ENCODE results near the gene STX18. TPM values are rescaled to one million over a fixed set of nuclear protein-coding genes. Genes with fewer than 3 reads are reported as not detected.
"Not testable (repeated sequence)": the region's sequence is repeated elsewhere in the genome, so short reads cannot be mapped to it uniquely, and the experiment has no call there.

The STX18 gene
- total RNA-seq, 1 donor from 2014 or later = 18.2 TPM

DNA sequence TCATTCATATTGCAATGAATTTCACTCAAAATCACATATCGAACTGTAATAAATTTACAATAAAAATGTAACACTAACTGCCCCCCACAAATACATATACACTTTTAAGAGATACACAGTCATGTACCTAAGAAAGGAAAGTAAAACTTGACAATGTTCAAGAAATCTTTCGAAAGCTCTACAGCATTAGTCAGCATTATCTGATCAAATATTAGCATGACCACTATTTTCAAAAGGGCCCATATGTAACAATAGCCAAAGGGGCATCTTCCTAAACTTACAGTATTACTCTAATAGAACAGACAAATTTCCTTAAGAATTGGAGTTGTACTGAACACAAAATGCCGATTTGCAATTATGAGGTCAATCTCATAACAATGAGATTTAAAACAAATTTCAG is 51.8 kb downstream of the STX18 start:
- intact Hi-C loops (cut with micrococcal nuclease) = no loop called here
- DNase-seq = no peak
- ATAC-seq = no peak

DNA sequence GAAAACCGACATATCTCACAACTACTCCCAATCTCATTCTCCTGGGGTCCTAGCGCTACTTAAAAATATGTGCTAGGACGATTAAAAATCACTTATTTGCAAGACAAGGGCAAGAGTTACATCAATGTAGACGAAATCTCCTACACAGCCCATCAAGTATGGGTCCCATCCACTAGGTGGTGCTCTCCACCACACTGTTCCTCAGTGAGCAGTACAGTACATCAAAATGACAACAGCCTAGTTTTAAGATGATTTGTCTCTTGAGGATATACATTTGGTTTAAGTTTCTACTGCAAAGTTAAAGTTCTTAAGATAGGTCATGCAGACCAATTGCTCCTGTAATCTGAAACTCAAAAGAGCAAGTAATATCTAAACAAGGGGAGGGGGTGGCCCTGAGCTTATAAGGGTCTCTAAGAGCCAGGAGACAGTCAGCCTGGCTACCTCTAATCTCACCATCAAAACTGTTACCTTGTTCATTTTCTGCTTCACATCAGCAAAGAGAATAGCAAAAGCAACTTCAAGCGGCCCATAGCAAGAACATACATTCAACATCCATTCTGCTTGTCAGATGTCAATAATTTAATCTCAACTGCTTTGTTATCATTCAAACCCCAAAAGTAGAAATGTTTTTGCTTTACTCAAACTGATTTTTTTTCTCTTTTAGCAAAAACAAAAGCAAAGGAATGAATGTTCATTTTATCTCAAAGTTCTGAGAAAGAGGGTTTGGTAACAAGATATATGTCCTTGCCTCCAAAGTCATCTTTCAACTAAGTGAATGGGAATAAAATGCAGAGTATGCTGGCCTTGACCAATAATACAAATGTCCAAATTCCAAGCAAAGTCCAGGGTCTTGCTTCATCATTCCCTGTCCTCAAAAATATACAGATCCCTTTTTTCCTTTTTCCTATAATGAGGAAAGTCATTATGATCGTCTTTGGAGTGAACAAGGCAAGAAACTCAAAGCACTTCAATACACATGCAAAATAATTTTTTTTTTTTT is 53.1 kb downstream of the STX18 start:
- intact Hi-C loops (cut with micrococcal nuclease) = no loop called here
- ATAC-seq (peak; percentile 86), DNase-seq (peak; percentile 40)

DNA sequence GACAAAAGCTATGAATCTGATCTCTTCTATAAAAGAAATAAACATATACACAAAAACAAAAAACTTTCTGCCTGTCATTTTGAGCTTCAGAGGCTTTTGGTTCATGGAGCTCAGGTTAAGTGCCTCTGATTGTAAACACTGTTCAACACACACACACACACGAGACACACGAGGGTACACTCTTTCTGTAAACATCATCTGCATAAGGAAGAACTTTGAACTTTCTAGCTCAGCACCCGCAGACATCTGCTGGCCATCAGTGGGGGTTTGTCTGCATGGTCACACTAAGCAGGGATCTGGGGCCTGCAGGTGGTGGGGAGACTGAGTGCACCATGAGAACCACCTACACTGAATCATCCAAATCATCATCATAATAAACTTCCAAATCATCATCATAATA is 54.9 kb downstream of the STX18 start:
- intact Hi-C loops (cut with micrococcal nuclease) = no loop called here
- no peak for ATAC-seq
- DNase-seq = no peak

DNA sequence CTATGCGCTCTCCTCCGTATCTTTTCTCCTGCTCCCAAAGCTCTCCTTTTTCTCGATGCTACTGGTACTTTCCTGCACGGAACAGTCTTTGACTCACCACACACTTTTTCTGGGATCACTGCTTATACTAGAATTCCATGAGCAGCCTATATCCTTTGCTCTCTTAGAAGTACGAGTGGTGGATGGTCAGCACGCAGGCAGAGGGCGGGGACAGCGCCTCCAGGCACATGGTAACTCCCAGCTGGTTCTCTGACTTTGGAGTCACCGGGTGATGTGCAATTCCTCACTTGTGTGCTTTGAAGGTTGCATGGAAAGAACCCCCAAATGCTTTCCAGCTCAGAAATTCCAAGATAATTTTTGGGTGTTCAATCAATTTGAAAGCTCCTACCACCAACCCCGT is 56.0 kb downstream of the STX18 start:
- intact Hi-C loops (cut with micrococcal nuclease) = no loop called here
- DNase-seq = no peak
- no peak for ATAC-seq

DNA sequence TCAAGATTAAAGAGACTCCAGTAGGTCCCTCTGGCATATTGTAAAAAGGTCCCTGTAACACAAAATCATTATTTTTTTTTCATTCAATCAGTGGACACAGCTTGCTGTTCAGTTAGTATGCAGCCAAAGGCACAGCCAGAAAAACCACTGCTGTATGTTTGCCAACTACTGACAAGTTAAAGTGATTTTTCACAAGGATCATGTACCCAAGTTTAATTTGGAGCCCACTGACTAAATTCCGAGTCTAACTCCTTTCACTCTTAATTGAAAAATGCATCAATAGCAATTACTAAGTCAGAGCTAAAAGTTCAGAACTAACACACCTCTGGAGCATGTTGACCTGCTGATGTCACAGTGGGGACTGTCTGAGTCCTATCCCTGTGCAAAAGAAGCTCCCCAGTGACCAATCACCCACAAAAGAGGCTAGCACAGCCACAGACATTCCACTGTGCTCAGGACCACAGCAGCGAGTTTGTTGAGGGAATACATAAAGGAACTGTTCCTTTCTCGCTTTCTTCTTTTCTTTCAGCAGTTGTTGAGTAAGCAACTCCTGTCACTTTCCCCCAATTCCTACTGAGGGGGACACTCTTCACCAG is 60.4 kb downstream of the STX18 start:
- DNase-seq (no peak), ATAC-seq (no peak)
- intact Hi-C loops (cut with micrococcal nuclease) = no loop called here

DNA sequence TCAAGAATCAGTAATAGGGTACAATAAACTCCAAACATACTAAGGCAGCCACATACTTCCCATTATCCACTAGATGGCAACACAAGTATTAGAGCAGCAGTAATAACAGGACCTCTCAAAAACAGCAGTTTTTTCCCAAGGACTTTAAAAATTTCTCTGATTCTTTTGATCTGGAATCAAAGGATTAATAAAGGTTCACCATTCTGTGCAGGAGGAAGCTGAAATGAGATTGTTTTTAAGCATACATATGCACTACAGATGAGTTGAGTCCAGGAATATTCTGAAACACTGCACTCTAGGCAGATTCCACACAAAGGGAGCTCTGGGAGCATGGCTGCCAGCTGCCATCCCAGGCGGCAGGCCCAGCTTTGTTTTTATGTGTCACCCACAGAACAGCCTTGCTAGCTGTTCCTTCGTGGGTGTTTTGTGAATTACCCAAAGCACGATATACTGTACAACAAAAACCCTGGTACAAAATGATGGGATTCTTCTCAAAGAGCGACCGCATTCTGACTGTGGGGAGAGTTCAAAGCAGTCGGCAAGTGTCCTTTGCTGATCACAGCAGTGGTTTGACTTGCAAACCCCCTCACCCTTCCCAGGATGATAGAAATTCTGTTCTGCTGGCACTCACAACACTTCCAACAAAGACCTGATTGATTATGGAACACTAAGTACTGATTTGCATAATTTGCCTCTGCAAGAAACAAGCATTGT is 61.0 kb downstream of the STX18 start:
- no peak for DNase-seq

DNA sequence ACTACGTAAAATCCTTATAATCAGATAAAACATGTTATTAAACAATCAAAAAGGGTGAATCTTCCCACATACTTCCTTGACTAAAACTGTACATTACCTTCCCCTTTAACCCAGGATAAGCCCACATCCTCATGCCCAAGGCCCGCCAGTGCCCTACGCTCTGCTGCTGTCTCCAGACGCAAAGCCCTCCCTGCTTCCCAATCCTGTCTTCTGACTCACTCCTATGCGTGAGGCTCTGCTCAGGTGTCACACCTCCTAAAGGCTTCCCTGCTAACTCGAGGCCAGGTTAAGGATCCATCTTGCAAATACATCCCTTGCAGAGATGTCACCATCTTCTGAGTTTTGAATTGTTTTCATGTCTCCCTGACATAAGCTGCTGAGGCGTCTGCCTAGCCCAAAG is 61.6 kb downstream of the STX18 start:
- ATAC-seq = no peak
- intact Hi-C loops (cut with micrococcal nuclease) = no loop called here
- no peak for DNase-seq

More for the DNA sequence above, 61.0 kb downstream of the STX18 start:
- ATAC-seq = peak; percentile 53
- intact Hi-C loops (cut with micrococcal nuclease) = no loop called here

DNA sequence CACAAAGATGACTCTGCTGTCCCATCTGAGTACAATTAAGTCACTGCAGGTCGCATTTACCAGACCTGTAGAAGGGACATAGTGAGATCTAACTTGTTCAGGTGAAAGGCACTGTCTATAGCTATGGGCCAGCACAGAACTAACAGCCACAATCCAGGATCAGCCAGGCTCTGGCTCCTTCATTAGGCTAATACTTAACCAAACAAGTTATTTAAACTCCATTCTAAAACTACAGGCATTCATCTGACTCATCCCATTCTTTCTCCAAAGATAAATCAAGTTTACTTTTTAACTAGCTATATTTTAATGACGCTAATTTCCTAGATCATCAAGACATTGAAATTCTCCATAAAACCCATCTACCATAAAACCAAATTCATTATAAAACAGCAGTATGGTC is 62.5 kb downstream of the STX18 start:
- ATAC-seq = no peak
- no peak for DNase-seq
- intact Hi-C loops (cut with micrococcal nuclease) = no loop called here

DNA sequence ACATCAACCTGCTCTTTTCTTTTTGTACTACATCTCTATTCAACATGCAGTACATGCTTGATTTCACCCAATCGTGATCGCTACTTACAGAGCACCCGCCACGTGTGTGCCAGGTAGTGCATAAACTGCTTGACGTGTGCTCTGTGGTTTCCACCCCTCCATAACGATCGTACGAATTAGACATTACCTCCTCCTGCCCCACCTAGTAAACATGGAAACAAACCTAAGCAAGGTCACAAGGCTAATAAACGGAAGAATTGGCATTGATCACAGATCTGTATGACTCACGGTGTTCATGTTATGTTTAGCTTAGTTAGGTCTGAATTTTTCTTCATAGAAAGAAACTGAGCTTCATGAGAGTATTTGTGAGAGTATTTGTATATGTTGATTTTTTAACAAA is 64.1 kb downstream of the STX18 start:
- no peak for DNase-seq
- no peak for ATAC-seq
- intact Hi-C loops (cut with micrococcal nuclease) = no loop called here

DNA sequence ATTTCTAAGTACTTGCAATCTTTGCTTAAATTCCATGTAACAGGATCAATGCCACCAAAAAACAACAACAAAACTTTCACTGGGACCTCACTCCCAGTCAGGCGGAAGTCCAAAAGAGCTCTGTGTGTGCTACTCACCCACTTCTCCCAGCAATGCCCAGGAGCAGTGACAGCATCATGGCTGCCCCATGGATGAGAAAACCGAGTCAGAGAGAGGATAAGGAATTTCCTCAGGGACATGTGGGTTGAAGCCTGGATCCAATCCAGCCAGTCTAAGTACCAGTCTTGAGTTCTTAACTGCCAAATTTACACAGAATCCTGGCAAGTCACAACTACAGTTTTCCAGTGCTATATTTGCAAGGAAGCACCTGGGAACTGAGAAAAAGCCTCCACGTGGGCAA is 64.5 kb downstream of the STX18 start:
- DNase-seq (no peak), ATAC-seq (no peak)
- intact Hi-C loops (cut with micrococcal nuclease) = no loop called here

DNA sequence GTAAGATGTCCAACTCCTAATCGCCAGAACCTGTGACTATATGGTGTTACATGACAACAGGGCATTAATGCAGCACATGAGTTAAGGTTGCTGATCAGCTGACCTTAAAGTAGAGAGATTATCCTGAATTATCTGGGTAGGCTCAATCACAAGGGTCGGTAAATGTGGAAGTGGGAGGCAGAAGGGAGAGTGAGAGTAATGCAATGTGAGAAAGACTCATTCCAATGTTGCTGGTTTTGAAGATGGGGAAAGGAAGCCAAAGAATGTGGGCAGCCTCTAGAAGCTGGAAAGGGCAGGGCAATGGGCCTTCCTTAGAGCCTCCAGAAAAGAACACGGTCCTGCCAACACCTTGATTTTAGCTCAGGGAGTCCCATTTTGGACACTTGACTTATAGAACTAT is 67.4 kb downstream of the STX18 start:
- intact Hi-C loops (cut with micrococcal nuclease) = no loop called here
- DNase-seq (no peak), ATAC-seq (no peak)

DNA sequence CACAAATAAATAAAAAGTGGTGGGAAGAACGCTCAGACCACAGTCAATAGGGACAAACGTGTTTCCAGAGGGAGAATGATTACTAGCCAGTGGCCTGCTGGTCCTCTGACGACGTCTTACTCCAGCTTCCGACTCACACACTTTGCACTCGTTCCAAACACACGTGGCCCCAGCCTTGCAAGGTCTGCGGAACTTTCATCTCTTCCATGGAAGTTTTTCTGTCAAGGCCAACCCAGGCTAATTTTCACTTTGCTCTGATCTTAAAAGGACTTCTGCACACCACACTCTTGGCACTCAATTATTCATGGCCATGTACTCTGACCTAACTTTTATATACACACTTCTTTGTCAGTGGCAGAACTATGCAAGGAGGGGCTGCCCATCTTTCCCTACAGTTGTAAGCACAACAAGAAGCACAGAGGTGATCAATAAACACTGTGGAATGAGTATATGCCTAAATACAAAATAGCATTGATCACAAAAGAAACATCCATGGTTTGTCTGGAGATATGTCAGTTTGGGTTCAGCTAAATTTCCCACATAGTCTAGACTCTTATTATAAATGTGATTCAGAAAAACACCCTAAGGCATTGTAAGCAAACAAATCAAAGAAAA is 69.4 kb downstream of the STX18 start:
- DNase-seq (no peak), ATAC-seq (no peak)
- intact Hi-C loops (cut with micrococcal nuclease) = no loop called here

DNA sequence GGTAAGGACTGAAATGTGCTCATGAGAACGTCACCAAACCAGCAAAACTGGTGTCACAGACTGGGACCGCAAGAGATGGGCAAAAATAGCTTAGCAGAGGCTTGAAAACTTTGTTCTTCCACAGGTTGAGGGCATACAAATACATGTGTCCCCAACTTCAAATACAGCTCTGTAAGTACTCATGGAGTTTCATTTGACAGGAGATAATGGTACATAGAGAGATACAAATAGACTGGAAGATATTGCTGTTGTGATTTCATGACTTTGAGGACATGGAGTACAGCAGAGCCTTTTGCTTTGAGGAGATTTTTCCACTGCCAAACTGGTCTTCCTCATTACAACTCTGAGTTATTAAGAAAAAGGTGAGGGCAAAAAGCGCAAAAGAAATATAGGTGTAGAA is 70.7 kb downstream of the STX18 start:
- ATAC-seq (peak; percentile 65), DNase-seq (no peak)
- intact Hi-C loops (cut with micrococcal nuclease) = no loop called here

DNA sequence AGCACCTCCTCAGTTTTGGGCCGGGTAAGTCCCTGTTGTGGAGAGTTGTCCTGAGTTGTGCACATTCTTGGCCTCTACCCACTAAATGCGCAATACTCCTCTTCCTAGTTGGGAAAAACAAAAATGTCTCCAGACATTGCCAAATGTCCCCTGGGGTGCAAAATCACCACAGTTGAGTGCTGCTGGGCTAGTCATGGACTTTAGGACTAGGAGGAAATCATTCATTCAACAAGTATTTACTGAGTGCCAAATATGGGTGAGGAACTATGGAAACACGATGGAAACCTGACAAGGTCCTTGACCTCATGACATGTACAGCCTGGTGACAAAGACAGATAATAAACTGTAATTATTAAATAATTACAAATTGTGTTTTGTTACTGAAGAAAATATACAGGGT is 71.6 kb downstream of the STX18 start:
- no peak for DNase-seq
- intact Hi-C loops (cut with micrococcal nuclease) = no loop called here
- ATAC-seq = no peak

DNA sequence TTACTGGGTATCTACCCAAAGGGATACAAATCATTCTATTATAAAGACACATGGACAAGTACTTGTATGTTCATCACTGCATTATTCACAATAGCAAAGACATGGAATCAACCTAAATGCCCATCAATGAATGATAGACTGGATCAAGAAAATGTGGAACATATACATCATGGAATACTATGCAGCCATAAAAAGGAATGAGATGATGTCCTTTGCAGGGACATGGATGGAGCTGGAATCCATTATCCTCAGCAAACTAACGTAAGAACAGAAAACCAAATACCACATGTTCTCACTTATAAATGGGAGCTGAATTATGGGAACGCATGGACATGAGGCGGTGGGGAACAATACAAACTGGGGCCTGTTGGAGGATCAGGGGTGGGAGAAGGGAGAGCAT is 76.6 kb downstream of the STX18 start:
- DNase-seq; ATAC-seq; intact Hi-C loops (cut with micrococcal nuclease): not testable (repeated sequence)

DNA sequence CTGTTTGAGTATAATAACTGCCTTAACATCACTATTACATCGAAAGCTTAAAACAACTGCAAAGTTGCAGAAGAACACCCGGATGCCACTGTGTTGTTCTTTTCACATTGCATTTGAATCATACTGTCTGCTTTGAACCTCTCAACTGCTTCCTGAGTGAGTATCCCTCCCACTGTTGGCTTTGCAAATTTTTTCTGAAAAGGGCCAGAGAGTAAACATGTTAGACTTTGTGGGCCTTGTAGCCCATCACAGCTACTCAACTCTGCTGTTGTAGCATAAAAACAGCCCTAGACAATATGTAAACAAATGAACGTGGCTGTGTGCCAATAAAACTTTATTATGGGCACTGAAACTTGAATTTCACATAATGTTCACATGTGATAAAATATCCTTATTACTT is 78.9 kb downstream of the STX18 start:
- ATAC-seq = no peak
- intact Hi-C loops (cut with micrococcal nuclease) = no loop called here

DNA sequence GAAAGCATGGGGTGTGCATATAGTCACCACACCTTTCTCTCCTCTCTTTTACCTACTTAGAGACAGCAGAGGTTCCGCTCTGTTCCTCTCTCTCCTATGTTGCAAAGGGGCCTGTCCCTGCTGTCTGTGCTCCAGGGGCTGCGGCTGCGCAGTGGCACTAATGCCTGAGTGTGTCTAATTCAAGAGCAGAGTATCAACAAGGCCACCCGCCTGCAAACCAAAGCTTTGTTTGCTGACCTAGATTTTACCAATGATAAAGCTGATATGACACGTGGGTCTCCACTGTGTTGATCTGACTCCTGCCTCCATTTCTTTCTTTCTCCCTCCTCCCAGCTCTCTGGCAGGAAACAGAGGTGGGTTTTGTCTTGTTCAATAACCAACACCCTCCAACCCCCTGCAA is 80.0 kb downstream of the STX18 start:
- DNase-seq (no peak), ATAC-seq (no peak)
- intact Hi-C loops (cut with micrococcal nuclease) = no loop called here

More for the DNA sequence above, 78.9 kb downstream of the STX18 start:
- no peak for DNase-seq

DNA sequence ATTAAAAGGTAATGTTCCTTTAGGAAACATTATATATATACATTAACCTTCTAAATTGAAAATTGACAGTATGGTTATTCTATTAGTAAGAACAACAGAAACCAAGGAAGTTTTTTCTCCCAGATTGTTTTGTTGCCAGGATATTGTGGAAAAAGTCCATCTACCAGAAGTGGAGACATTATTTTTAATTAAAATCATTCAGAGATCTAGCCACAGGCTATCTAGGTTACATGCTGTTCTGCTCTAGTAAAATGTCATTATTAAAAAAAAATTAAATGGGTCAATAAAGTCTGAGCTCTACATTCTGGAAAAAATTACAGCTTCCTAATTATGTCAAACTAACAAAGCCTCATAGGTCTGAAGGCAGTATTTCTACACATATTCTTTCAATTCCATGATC is 80.7 kb downstream of the STX18 start:
- intact Hi-C loops (cut with micrococcal nuclease) = no loop called here
- ATAC-seq (no peak), DNase-seq (no peak)

DNA sequence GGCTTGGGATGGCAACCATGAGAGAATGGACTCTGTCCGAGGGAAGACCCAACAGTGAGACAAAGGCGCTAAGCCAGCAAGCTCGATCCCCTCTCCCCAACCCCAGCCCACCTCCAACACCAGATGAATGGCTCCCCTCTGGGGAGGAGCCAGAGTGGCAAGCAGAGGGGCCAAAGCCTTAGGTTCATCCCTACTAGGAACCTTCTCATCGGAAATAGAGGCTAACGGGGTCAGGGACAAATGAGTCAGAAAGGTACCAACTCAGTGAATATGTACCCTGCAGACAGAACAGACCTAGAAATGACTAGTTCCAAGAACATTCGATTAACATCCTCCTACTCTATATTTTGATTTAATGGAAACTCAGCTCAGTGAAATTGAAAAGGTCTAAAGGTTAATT is 81.1 kb downstream of the STX18 start:
- ATAC-seq (no peak), DNase-seq (no peak)
- intact Hi-C loops (cut with micrococcal nuclease) = no loop called here

DNA sequence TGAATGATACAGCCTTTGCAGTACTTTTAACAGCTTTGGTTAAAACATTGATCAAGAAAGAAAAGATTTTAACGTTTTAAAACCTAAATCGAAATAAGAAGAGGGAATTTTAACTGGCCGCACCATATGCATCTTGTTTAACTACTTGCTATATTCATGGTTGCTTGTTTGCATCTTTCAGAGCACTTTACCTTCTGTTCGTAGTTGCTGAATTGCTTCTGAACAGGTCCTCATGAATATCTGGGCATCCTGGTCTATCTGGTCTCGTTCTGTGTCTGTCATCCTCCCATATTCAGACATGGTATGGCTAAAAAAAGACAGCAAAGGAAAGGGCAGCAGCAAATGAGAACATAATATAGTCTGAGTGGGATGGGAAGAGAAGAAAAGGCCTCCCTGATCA is 82.7 kb downstream of the STX18 start:
- DNase-seq (no peak), ATAC-seq (no peak)
- intact Hi-C loops (cut with micrococcal nuclease) = no loop called here

Measured in left ventricle myocardium superior (tissue), 1 donor.